SK-N-MC (cell line): ENCODE results near the gene LYG1.
"Not testable (repeated sequence)": the region's sequence is repeated elsewhere in the genome, so short reads cannot be mapped to it uniquely, and the experiment has no call there.

Source experiments
- EZH2 ChIP-seq: fragments of 200-600 bp; sonication (generic); IDR thresholded peaks from one replicate; pipeline ENCODE4 v1.6.1; 2017; ENCODE audit warnings: antibody characterized with exemption
- POLR2AphosphoS5 ChIP-seq: IDR thresholded peaks from 2 replicates; pipeline ENCODE4 v1.6.1; 2012; ENCODE audit warnings: mild to moderate bottlenecking, low read depth, low read length, borderline replicate concordance

- TF ChIP-seq EZH2, POLR2AphosphoS5: not testable (repeated sequence)
Measured at GRCh38 chr2:99301097-99301496, at the start of gene LYG1.
